GM18511 (cell line): ENCODE results near the gene SUGCT.

Experiments used
- ATAC-seq: cut with Tn5 transposase; IDR thresholded peaks from one replicate; pipeline ENCODE4 v1.9.1; 2021; ENCODE audit warnings: mild to moderate bottlenecking, moderate library complexity; ENCODE audit not compliant: unreplicated experiment

The SUGCT gene

DNA sequence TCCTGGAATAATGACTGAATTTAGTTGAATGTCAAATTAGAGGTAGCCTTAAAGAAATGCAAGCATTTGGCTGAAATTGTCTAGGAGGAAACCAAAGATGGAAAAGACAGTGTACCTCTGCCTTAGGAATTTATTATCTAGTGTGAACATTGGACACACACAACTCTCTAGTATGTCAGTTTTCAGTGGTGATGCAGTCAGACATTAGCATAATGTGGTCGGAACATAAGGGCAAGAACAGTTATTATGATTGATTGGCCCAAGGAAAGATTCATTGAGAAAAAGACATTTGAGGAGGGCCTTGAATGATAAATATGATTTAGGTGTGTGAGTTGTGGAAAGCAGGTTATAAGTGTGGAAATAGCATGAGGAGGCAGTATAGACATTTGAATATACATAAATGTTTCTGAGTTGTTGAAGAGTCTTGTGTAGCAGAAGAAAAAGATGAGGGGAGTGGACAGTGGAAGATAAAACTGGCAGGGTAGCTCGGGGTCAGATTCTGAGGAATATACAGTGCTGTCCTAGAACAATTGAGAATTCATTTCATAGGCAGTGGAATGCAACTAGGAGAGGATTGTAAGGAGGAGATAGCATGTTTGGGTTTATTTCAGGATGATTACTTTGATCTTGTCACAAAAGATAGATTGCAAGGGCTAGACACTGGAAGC, 414.7 kb downstream of the SUGCT start:
- ATAC-seq, result no peak

DNA sequence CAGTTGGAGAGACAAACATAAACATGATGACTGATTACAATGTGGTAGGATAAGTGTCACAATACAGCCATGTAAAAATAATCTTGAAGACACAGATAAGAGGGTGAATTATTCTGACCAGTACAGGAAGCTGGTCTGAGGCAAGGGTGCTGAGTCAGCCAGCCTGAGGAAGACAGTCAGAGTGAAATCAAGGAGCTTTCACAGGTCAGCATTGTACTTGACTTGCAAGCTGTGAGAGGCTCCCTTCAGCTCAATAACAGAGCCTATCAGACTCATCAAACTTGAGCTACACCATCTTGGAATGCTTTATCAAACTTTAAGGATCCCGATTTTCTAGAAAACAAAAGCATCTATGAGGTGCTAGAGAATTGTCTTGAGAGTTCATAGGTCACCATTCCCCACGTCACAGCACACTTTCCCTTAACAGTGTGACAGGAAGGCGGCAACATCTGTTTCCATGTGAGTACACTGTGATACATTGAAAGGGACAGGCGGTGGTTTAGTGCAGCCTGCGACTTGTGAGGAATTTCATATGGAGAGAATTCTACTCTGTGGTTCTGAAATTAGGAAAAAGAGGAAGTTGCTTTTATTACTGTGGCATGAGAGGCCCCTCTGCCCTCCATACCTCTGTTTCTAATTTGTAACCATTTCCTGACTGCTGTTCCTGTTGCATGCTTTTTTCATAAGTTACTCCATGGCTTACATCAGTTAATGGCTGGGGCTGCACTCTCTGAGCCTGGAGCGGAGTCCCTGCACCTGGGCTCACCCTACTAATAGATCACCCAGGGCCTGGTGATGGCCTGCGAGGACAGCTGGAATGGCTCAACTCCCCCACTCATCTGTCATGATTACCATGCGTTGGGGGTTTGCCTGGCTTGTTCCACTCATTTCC, 417.1 kb downstream of the SUGCT start:
- peak; percentile 87 for ATAC-seq

DNA sequence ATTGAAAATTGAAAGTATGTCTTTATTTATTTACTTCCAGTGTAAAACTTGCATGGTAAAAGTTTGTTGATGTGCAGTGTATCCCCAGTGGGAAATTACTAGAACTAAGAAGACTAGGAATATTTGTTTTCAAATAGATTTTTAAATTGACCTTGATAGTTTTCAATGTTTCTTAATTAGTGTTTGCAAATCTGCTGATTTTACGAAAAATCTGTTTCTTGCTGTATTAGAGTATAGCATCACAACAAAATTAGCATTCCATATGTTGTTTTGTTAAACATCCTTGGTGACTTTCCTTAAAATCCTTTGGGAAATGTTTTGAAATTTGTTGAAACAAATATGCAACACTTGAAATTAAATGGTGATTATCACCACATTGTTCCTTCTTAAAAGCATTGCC, 425.9 kb downstream of the SUGCT start:
- ATAC-seq, result no peak

DNA sequence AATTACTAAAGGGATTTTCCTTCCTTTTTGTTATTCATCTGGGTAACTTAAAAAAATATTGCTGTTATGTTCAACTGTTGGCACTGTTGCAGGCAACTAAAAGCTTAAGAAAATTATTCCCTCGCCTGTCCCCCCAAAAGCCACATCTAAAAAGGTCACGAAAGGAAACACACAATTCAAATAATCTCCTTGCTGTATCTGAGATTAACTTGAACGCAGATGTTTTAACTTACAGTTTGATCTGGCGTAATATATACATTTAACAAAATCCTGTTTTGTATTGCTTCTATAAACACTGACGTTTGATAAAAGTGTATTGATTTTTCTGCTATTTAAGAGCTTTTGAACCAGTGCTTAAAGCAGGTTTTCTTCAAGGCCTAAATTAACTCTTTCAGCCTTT, 432.1 kb downstream of the SUGCT start:
- no peak for ATAC-seq

DNA sequence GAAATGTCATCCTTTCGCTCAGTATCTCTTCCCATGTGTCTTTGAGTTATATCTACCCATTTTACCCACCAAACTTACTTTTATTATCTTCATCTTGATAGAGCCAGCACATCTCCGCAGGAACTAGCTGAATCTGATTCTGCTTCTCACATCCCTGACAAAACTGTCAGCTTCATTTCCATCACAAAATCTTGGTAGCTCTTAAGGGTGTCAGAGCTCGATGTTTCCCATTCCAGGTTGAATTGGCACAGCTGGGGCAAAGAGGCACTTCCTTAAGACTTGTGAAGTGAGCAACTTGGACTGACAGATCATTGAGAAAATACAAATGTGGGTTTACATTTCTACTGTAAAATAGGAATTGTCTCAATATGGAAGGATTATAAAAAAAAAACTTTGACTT, 434.5 kb downstream of the SUGCT start:
- ATAC-seq, result no peak

DNA sequence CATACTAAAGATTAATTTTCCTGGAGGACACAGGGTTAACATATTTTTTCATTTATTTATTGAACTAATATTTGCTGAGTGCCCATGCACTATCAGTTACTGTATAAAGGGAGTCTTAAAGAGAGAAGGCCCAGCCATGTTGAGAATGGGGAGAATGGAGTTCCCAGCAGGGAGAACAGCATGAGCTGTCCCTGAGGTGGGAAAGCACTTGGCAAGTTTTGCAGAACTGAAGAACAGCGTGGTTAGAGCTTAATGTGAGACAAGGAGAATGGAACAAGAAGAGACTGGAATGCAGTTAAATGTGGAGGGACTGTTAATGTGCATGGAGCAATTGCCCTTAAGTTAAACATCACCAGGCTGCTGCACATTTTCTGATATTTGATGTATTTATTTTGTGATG, 435.4 kb downstream of the SUGCT start:
- ATAC-seq, result no peak

DNA sequence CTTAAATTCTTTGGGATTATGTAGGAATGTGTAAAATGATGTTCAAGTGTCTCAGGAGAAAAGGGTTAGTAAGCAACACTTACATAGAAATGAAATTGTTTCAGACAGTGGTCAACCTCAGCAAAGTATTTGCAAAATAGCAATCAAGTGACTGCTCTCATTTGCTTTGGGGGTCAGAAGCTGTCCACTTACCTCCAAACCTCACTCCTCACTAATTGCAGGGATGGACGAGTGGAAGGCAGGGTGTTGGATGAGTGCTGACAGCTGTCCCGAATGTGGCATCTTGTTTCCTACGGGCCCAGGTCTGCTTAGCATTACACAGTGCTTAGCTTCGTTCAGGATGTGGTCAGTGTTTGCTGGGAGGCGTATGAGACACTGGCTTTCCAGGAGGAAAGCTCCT, 437.0 kb downstream of the SUGCT start:
- no peak for ATAC-seq

DNA sequence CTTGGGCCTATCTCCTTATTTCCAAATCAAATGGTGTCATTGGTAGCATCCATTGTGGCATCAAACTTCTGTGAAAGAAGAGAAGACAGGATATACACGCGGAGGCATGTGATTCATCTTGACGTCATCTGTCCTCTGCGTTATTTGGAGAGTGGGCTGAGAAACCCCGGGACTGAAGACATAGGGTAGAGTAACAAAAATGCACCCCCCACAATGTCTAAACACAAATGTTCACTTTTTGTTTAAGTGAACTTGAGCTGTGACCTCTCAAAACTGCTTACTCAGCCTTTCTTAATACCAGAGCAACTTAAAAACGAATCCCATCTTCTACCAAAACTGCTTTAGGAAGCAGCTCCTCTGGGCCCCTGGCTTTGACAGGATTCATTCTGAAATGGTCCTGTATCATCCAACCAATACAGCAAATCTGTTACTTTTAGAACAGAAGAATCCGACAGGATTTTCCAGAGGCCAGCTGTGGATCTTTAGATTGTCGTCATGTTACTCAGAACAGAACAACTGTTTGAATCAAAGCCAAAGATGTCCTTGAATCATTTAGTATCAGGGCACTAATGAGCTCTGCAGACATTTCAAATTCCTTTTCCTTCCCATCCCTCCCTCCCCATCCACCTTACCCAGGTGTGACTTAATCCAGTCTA, 438.1 kb downstream of the SUGCT start:
- no peak for ATAC-seq

DNA sequence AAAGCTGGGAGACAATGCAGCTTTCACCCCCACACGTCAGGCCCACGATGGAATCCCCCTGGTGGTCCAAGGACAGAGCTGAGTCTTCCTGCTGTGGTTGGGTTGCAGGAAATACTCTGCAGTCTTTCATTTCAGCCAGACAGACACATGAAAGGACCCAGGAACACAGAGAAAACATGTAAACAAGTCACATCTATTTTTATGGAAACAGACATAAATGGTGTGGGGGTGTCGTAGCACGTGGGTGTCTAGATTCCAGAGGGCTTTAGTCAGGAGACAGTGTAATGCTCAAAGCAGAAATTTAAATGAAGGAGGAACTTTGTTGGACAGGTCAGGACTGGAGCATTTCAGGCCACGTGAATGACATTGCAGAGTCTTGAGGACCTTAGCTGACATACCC, 444.6 kb downstream of the SUGCT start:
- ATAC-seq, result no peak

DNA sequence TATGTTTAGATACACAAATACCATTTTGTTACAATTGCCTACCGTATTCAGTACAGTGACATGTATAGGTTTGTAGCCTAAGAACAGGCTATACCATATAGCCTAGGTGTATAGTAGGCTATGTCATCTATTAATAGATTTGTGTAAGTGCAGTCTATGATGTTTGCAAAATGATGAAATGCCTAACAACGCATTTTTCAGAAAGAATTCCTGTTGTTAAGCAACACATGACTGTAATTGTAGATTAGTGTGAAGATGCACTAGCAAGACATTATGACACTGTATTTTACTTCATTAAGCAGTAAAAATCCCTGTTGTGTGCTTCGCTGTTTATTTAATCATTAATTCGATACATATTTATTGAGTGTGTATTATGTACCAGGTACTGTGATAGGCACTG, 446.0 kb downstream of the SUGCT start:
- ATAC-seq, result no peak

DNA sequence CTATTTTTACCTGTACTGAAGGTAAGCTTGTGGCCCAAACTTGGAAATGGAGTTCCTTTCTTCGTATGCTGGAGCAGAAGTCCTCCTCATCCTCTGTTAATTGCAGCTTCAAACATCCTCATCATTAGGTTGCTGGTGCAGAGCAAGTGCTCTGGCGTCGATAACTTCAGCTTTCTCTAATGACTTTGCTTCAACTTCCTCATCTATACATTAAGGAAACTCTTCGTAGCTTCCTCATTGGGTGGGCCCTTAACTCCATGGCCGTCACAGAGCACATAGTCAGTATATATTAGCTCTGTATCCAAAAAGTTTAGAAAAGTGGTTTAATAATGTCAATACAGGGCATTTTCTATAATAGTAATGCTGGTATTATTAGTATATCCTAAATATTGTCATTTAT, 447.7 kb downstream of the SUGCT start:
- no peak for ATAC-seq

DNA sequence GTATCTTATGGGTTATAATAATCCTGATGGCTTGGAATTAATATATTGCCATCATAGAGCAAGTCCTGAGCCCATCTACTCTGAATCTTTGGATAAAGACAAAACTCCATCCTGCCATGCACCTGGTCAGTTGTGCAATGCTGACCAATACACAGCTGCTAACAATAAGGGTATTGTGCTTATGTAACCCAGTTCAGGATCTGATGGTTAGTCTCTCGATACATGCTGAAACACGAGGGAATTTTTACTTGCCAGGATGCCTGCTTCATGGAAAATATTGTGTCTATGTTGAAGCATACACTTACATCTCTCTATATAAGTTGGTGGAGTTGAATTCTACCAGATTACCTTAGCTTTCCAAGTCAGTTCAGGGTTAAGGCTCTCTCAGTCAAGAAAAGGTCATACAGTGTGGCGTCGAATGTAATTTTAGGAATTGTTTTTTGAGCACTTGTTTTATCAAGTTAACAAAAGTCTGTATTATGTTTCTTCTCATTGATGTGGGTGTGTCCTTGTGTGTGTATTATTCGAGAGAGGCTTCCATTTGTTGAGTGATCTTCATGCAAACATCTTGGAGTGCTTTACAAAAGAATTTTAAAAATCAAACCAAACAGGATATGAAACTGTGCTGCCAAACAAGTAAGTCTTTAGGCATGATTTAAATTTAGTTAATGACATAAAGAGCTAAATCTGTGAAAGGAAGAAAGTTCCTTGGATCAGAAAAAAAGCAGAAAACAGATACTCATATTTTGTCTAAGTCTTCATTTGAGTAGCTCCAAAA, 449.1 kb downstream of the SUGCT start:
- ATAC-seq, result no peak

DNA sequence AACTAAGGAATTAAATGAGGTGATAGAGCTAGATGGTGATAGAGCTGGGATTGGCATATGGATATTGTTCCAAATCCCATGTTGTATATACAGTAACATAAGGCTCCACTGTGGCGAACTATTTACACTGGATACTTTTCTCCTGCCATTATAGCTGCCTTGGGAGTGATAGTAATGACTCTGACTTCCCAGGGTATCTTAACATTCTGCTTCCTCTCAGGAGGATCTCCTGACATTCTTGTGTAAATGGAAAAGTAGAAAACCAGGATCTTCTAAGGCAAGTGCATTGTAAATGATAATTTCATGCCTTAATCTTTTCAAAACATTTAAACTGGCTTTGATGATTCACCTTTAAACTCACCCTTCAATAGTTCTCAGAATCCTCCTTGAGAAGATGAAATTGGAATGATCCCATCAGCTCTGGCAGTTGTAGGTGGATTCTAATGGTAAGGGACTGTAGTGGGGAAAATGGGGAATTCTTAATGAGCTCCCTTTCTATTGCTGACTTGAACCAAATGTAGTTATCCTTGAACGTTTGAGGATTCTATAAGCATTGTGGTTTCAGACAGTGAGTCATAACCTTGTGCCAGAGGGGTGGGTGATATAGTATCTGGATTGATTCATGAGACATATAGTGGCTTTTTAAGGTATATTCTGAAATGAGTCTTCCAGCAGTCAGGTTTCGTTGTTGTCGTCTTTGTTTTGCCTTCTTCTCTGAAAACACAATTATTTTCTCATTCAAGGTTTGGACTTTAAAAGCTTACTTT, 450.0 kb downstream of the SUGCT start:
- ATAC-seq, result no peak

DNA sequence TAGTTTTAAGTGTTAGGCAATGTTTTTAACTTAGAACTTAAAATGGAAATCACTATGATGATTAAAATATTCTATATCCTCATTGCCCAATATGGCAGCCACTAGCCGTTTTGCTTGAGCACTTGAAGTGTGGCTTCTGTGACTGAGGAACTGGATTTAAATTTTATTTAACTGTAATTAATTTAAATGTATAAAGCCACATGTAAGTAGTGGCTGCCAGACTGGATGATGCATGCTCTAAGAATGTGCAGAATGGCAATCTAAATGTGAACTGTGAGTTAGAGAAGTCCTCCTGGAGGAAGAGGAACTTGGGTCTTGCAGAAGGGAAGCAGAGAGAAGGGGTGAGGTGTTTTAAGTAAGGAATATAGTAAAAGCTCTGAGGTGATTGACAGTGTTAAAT, 451.4 kb downstream of the SUGCT start:
- ATAC-seq, result no peak

DNA sequence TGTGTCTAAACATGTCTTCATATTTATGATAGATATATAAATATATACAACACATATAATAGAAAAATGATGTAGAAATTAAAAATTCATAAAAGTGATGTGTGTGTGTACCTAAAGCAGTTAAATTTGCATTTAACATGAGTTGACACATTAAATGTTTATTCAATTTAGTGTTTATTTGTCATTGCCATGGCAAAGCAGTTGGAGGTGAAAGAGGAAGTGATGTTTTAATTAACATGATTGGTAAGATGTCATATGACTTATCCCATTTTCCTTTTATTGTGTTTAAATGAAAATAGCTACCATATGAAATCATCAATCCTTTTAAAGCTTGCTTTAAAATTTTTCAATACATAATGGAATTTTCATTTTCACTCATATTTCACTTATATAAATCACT, 452.6 kb downstream of the SUGCT start:
- ATAC-seq, result no peak

DNA sequence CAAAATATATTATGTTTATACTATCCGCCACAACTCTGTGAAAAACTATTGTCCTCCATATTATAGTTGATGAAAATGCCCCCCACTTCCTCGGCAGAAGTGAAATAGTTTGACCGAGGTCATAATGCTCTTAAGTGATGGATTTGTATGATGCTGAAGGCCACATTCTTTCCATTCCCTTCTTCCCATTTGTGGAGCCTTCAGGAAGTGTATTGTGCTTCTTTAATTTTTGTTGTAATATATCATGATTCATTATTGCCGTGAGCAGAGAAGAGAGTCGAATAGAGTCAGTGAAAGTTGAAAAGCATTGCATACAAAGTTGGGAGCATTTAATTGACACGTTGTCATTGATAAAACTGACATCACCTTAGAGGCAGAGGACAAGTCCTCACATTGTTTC, 460.3 kb downstream of the SUGCT start:
- ATAC-seq, result no peak

DNA sequence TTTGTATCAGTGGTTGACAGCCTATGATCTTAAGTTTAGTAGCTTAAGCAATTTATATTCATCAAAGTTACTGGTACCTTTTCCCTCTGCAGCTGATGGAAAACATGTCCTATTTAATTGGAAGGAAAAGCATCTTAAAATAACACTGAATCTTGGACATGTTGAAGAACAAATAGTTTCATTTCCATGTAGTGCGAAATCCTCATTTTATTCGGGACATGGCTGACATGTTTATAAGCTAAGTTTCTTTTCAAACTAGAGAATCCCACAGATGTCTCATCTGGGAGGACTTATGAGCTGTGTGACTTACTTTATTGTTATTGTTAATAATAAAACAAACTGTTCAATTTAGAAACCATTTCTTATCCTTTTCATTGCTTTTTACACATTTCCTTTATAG, 461.0 kb downstream of the SUGCT start:
- no peak for ATAC-seq

DNA sequence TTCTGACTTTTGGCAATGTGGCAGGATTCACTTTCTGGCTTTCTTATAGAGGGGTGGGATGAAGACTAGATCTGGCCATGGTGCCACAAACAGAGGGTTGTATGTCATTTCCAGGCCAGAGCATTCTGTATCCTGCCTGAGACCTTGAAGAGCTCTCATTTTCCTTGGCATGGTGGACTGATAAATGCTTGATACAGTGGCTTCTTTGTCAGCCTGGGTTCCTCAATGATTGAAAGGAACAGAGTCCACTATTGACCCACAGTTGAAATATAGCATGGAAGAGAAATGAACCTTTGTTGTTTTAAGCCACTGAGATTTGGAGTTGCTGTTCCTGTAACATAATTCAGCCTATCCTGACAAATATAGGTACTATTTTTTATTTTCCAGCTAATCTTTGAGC, 462.7 kb downstream of the SUGCT start:
- no peak for ATAC-seq

DNA sequence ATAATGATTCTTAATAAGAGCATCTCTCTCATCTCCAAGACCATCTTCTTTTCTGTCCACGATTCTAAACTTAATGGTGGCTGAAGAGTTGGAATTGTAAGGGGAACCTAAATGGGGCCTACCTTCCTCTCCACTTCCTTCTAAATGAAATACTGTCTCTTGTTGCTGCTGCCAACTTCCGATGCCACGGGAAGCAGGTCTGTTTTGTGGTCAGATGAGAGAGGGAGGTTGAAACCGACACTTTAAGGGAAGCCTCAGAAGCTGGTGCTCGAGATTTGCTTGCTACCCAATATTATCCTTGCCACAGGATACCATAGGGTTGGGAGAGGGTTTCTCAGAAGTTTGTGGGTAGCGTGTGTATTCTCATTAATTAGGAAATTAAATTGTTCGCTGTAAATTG, 464.1 kb downstream of the SUGCT start:
- ATAC-seq, result no peak

DNA sequence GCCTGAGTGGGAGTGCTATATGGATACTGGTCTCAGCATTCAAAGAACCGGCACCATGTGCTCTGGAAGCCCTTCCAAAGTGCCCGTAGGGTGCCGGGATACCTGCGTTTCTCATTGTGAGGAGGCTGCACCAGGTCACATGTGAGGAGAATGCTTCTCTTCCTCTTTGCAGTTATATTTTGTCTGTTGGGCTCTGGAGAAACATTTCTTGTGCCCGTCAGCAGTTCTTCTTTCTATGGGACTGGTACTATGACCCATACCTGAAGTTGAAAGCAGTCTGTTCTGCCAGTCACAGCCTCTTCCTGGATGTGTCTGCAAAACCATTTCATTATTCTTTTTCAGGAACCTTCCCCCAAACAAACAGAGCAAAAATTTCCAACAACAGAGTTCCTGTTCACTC, 465.0 kb downstream of the SUGCT start:
- ATAC-seq, result no peak
